Natural killer cell (primary cell): ENCODE results near the gene RHOC. TPM values are rescaled to one million over a fixed set of nuclear protein-coding genes. Genes with fewer than 3 reads are reported as not detected.

Experiments
- ATAC-seq, 3 donors: fragments of 150-1000 bp in 2 of 3; fragments of 200-7000 bp in 1 of 3; cut with Tn5 transposase; 1 replicate in 1 of 3; 2 replicates in 2 of 3; pipeline ENCODE4 v1.10.0; 2021; ENCODE audit warnings: mild to moderate bottlenecking in 2 of 3, moderate library complexity in 2 of 3
- DNase-seq, 2 donors: peaks; one replicate each; pipeline versions ENCODE4 v3.0.0 to v3.0.0-alpha.2; 2013 to 2021; ENCODE audit warnings: mixed read lengths in 1 of 2
- H3K27ac ChIP-seq: one replicate; pipeline ENCODE4 v1.5.1; 2013; ENCODE audit warnings: mild to moderate bottlenecking, low read length
- H3K27me3 ChIP-seq: one replicate; pipeline ENCODE4 v1.6.1; 2013; ENCODE audit warnings: low read length; ENCODE audit not compliant: control insufficient read depth, insufficient read depth
- H3K36me3 ChIP-seq: one replicate; pipeline ENCODE4 v1.6.1; 2013; ENCODE audit warnings: low read length; ENCODE audit not compliant: control insufficient read depth, insufficient read depth
- H3K4me1 ChIP-seq: one replicate; pipeline ENCODE4 v1.6.1; 2013; ENCODE audit warnings: low read length; ENCODE audit not compliant: control insufficient read depth, insufficient read depth
- H3K4me3 ChIP-seq: one replicate; pipeline ENCODE4 v1.5.1; 2013; ENCODE audit warnings: low read length
- H3K9me3 ChIP-seq: one replicate; pipeline ENCODE4 v1.6.1; 2013; ENCODE audit warnings: low read length; ENCODE audit not compliant: control insufficient read depth, insufficient read depth
- H3K27ac Mint-ChIP-seq, 2 donors: one replicate each; pipeline ENCODE4 v1.8.0; 2022; ENCODE audit warnings: mild to moderate bottlenecking in 2 of 2, mixed read lengths in 2 of 2, moderate library complexity in 1 of 2
- H3K27me3 Mint-ChIP-seq, 2 donors: one replicate each; pipeline ENCODE4 v1.8.0; 2022; ENCODE audit warnings: low read depth in 2 of 2, mixed read lengths in 2 of 2
- H3K36me3 Mint-ChIP-seq: one replicate; pipeline ENCODE4 v1.8.0; 2022; ENCODE audit warnings: mixed read lengths
- H3K4me1 Mint-ChIP-seq, 2 donors: one replicate each; pipeline ENCODE4 v1.8.0; 2022; ENCODE audit warnings: mixed read lengths in 2 of 2
- H3K4me3 Mint-ChIP-seq: one replicate; pipeline ENCODE4 v1.8.0; 2022; ENCODE audit warnings: mild to moderate bottlenecking, moderate library complexity, mixed read lengths
- H3K9me3 Mint-ChIP-seq, 2 donors: one replicate each; pipeline ENCODE4 v1.8.0; 2022; ENCODE audit warnings: mixed read lengths in 2 of 2
- WGBS: methylation state at CpG from one replicate; pipeline ENCODE4 v1.1.7; 2013; ENCODE audit warnings: missing lambda C conversion rate; ENCODE audit not compliant: insufficient coverage; 5-methylcytosine and 5-hydroxymethylcytosine counted together
- intact Hi-C: fragments of 100-400 bp; cut with micrococcal nuclease; formaldehyde crosslinking; loops from one replicate; pipeline ENCODE4 v1.14.2; 2022
- total RNA-seq, 4 donors: library from RNA; stranded (reverse); fragments of 120-200 nt in 1 of 4; gene quantifications; one replicate each; pipeline versions ENCODE4 v1.2.3 to v1.2.4, GENCODE V29; 2013 to 2022
- TF ChIP-seq, protein P1 (sequence below): fragments of 200-600 bp; IDR thresholded peaks from one replicate; pipeline ENCODE4 v1.8.0; 2022; ENCODE audit warnings: antibody characterized with exemption

Gene RHOC
- total RNA-seq, 3 donors from 2014 or later (not counting 1 experiment from before 2014, with no cell fraction given): 161 to 199 (median 195) TPM

DNA sequence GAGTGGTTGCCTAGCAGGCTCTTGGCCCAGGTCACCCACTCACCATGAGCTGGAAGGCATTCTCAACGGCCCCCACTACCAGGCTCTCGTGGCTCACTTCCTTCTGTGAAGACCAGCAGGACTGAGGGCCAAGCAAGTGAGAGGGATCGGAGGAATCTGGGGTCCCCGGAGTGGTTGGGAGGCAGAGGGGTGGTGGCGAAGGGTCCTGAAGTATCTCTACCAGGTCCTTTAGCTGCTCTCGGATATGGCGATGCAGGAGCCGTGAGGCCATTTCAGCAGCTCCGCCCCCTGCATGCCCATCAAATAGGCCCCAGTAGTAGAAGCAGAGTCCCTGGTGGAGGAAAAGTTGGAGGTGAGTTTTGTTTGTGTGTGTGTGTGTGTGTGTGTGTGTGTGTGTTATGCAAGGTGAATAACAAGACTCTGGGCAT, 5.8 kb upstream of the RHOC start:
- Mint-ChIP-seq H3K4me1 (peaks cover 20 to 26% of the 10 kb centered on the region in 2 donors), H3K27ac (no peak overlapping the region), H3K27me3 (peaks cover 0 to 6% of the 10 kb centered on the region in 2 donors), H3K9me3 (no peaks in the 10 kb centered on the region), H3K36me3 (no peaks in the 10 kb centered on the region), H3K4me3 (peak overlapping the region; percentile 33)
- H3K9me3 ChIP-seq: no peaks in the 10 kb centered on the region
- TF ChIP-seq, protein P1, sequence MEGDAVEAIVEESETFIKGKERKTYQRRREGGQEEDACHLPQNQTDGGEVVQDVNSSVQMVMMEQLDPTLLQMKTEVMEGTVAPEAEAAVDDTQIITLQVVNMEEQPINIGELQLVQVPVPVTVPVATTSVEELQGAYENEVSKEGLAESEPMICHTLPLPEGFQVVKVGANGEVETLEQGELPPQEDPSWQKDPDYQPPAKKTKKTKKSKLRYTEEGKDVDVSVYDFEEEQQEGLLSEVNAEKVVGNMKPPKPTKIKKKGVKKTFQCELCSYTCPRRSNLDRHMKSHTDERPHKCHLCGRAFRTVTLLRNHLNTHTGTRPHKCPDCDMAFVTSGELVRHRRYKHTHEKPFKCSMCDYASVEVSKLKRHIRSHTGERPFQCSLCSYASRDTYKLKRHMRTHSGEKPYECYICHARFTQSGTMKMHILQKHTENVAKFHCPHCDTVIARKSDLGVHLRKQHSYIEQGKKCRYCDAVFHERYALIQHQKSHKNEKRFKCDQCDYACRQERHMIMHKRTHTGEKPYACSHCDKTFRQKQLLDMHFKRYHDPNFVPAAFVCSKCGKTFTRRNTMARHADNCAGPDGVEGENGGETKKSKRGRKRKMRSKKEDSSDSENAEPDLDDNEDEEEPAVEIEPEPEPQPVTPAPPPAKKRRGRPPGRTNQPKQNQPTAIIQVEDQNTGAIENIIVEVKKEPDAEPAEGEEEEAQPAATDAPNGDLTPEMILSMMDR: no peak
- H3K4me1 ChIP-seq: peaks cover 29% of the 10 kb centered on the region
- intact Hi-C loops: loop anchor here (10.0 kb wide), 2 partner anchors 242 to 332 kb away; partner anchors contain the start of gene SLC16A1
- peaks cover 10% of the 10 kb centered on the region for H3K27me3 ChIP-seq
- no peaks in the 10 kb centered on the region for H3K36me3 ChIP-seq
- ATAC-seq: no peak
- 82% methylated on average over 9 of the region's 9 CpGs for WGBS
- no peak overlapping the region for H3K4me3 ChIP-seq
- no peak for DNase-seq
- no peak overlapping the region for H3K27ac ChIP-seq

DNA sequence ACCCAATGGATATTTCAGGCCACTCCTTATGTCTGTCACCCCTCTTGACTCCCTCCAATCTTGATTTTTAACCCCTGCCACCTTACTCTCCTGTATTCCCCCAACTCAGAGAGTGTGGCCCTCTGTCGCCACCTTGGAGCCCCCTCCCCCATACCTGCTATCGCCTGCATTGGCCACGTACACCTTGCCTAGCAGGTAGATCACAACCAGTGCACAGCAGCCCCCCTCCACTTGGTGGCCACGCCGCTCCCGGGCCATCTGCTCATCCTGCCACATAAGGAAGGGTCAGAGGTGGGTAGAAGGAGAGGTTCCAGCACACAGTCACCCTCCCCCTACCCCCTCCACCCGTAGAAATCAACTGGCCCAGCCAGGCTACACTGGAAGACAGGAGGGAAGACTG, 5.3 kb upstream of the RHOC start:
- no peak overlapping the region for H3K4me3 Mint-ChIP-seq
- intact Hi-C loops: loop anchor here (10.0 kb wide), 2 partner anchors 243 to 333 kb away; partner anchors contain the start of gene SLC16A1
- ATAC-seq (no peak), DNase-seq (no peak)
- Histone ChIP-seq H3K36me3 (no peaks in the 10 kb centered on the region), H3K4me3 (no peak overlapping the region), H3K4me1 (peaks cover 34% of the 10 kb centered on the region), H3K27me3 (peaks cover 10% of the 10 kb centered on the region), H3K27ac (no peak overlapping the region), H3K9me3 (no peaks in the 10 kb centered on the region)
- 90% methylated on average over 4 of the region's 7 CpGs for WGBS
- no peaks in the 10 kb centered on the region for H3K9me3 Mint-ChIP-seq
- H3K27ac Mint-ChIP-seq: no peak overlapping the region
- TF ChIP-seq, protein P1: no peak
- no peaks in the 10 kb centered on the region for H3K36me3 Mint-ChIP-seq
- H3K27me3 Mint-ChIP-seq: peaks cover 0 to 6% of the 10 kb centered on the region in 2 donors
- H3K4me1 Mint-ChIP-seq: peaks cover 24 to 31% of the 10 kb centered on the region in 2 donors

DNA sequence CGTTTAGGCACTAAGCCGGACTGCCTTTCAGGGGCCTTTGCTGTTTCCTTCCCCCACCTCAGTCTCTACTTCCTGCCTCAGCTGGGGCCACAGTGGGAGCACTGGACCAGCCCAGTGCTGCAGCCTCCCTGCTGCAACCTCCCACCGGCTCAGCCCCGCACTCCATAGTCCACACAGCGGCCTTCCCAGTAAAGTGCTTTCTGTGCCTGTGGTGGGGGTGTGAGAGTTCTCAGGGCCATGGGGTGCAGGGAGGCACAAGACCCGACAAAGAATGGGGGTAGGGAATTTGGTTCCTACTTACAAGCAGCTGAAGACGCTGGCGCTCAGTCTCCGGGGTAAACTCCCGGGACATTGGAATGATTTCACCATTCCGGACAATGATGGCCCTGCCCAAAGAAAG, 4.7 kb upstream of the RHOC start:
- Histone ChIP-seq H3K36me3 (no peaks in the 10 kb centered on the region), H3K9me3 (no peaks in the 10 kb centered on the region), H3K27me3 (peaks cover 10% of the 10 kb centered on the region), H3K4me3 (no peak overlapping the region), H3K4me1 (peaks cover 34% of the 10 kb centered on the region), H3K27ac (no peak overlapping the region)
- Mint-ChIP-seq H3K9me3 (no peaks in the 10 kb centered on the region), H3K4me3 (no peak overlapping the region), H3K36me3 (no peaks in the 10 kb centered on the region), H3K4me1 (peaks cover 24 to 31% of the 10 kb centered on the region in 2 donors), H3K27ac (no peak overlapping the region), H3K27me3 (peaks cover 0 to 6% of the 10 kb centered on the region in 2 donors)
- ATAC-seq: no peak
- no peak for DNase-seq
- 87% methylated on average over 11 of the region's 11 CpGs for whole genome bisulfite sequencing
- TF ChIP-seq, protein P1: no peak
- intact Hi-C loops: loop anchor here (10.0 kb wide), 2 partner anchors 243 to 333 kb away; partner anchors contain the start of gene SLC16A1

DNA sequence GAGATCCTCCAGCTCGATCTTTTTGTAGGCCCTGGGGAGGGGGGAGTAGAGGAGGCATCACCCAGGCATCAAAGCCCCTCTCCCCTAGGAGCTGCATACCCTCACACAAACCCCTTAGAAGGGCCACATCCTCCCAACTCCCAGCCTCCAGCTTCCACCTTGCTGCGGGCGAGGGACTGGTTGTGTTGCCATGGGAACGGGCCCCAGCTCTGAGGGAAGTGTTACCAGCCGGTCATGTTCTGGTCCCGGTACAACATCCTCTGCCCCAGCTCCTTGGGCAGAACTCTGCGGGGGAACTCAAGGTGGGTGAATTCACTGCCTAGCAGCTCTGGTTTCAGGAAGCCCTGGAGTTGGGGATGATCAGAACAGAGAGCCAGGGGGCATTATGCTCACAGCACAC, 4.1 kb upstream of the RHOC start:
- Mint-ChIP-seq H3K27ac (no peak overlapping the region), H3K9me3 (no peaks in the 10 kb centered on the region), H3K4me1 (peaks cover 22 to 31% of the 10 kb centered on the region in 2 donors), H3K4me3 (no peak overlapping the region), H3K27me3 (peaks cover 0 to 6% of the 10 kb centered on the region in 2 donors), H3K36me3 (no peaks in the 10 kb centered on the region)
- Histone ChIP-seq H3K4me1 (peaks cover 35% of the 10 kb centered on the region), H3K9me3 (no peaks in the 10 kb centered on the region), H3K27me3 (peaks cover 10% of the 10 kb centered on the region), H3K36me3 (no peaks in the 10 kb centered on the region), H3K4me3 (no peak overlapping the region), H3K27ac (no peak overlapping the region)
- DNase-seq (no peak), ATAC-seq (no peak)
- WGBS: 74% methylated on average over 6 of the region's 7 CpGs
- TF ChIP-seq, protein P1: no peak
- intact Hi-C loops: loop anchor here (10.0 kb wide), 2 partner anchors 244 to 334 kb away; partner anchors contain the start of gene SLC16A1
